ENCODE results near the gene CCDC137. TPM values are rescaled to one million over a fixed set of nuclear protein-coding genes. Genes with fewer than 3 reads are reported as not detected.

Gene CCDC137
- total RNA-seq, 1 experiment from 2014 or later: 41.2 TPM

GRCh38 chr17:81715872-81716673 lies 49.5 kb downstream of the CCDC137 start:
- H3K27ac ChIP-seq: no peak overlapping the region
- no peaks in the 10 kb centered on the region for H3K27me3 ChIP-seq (replicated peaks)
- H3K4me1 ChIP-seq (replicated peaks): peaks cover 26% of the 10 kb centered on the region
- DNase-seq (ENCODE audit: low read depth in 1 of 2, low spot score in 2 of 2): no peak
- no peak overlapping the region for H3K4me3 ChIP-seq
- peaks cover 27% of the 10 kb centered on the region for H3K36me3 ChIP-seq
- H3K9me3 ChIP-seq (replicated peaks): peaks cover 3% of the 10 kb centered on the region; the same call in 1 of the 2 replicates

- no peak overlapping the region for H3K27ac ChIP-seq
- peaks cover 27% of the 10 kb centered on the region for H3K36me3 ChIP-seq
- peaks cover 21% of the 10 kb centered on the region for H3K4me1 ChIP-seq (replicated peaks)
- no peak for DNase-seq (ENCODE audit: low read depth in 1 of 2, low spot score in 2 of 2)
- no peaks in the 10 kb centered on the region for H3K27me3 ChIP-seq (replicated peaks)
- no peak overlapping the region for H3K4me3 ChIP-seq
- peaks cover 3% of the 10 kb centered on the region; the same call in 1 of the 2 replicates for H3K9me3 ChIP-seq (replicated peaks)
Observed at GRCh38 chr17:81716674-81716996, 50.1 kb downstream of the CCDC137 start.

- Histone ChIP-seq H3K27me3 (replicated peaks) (no peaks in the 10 kb centered on the region; the same call in 1 of the 2 replicates), H3K36me3 (peaks cover 26% of the 10 kb centered on the region), H3K27ac (no peak overlapping the region), H3K9me3 (replicated peaks) (peaks cover 3% of the 10 kb centered on the region; the same call in 1 of the 2 replicates), H3K4me1 (replicated peaks) (peaks cover 16% of the 10 kb centered on the region), H3K4me3 (no peak overlapping the region)
- DNase-seq (ENCODE audit: low read depth in 1 of 2, low spot score in 2 of 2): no peak
Observed at GRCh38 chr17:81717049-81717765, 50.7 kb downstream of the CCDC137 start.

GRCh38 chr17:81717766-81718089 lies 51.2 kb downstream of the CCDC137 start:
- Histone ChIP-seq H3K27me3 (replicated peaks) (peaks cover under 1% of the 10 kb centered on the region), H3K27ac (no peak overlapping the region), H3K4me3 (no peak overlapping the region), H3K36me3 (peaks cover 23% of the 10 kb centered on the region), H3K9me3 (replicated peaks) (0 out of 2 replicates have a peak, but pooled peaks cover 2% of the 10 kb centered on the region), H3K4me1 (replicated peaks) (peaks cover 10% of the 10 kb centered on the region)
- DNase-seq (ENCODE audit: low read depth in 1 of 2, low spot score in 2 of 2): no peak

GRCh38 chr17:81719410-81720266 lies 53.1 kb downstream of the CCDC137 start:
- H3K36me3 ChIP-seq: peaks cover 20% of the 10 kb centered on the region
- no peak for DNase-seq (ENCODE audit: low read depth in 1 of 2, low spot score in 2 of 2)
- H3K27me3 ChIP-seq (replicated peaks): peaks cover 15% of the 10 kb centered on the region
- H3K27ac ChIP-seq: no peak overlapping the region
- no peak overlapping the region for H3K4me3 ChIP-seq
- H3K4me1 ChIP-seq (replicated peaks): no peaks in the 10 kb centered on the region
- 0 out of 2 replicates have a peak, but pooled peaks cover 2% of the 10 kb centered on the region for H3K9me3 ChIP-seq (replicated peaks)

GRCh38 chr17:81720267-81721071 lies 53.9 kb downstream of the CCDC137 start:
- H3K4me1 ChIP-seq (replicated peaks): no peaks in the 10 kb centered on the region
- H3K27me3 ChIP-seq (replicated peaks): peaks cover 15% of the 10 kb centered on the region
- no peak overlapping the region for H3K27ac ChIP-seq
- H3K9me3 ChIP-seq (replicated peaks): 0 out of 2 replicates have a peak, but pooled peaks cover 2% of the 10 kb centered on the region
- DNase-seq (ENCODE audit: low read depth in 1 of 2, low spot score in 2 of 2): no peak
- peaks cover 13% of the 10 kb centered on the region for H3K36me3 ChIP-seq
- H3K4me3 ChIP-seq: no peak overlapping the region

- Histone ChIP-seq H3K27me3 (replicated peaks) (peaks cover 15% of the 10 kb centered on the region), H3K4me1 (replicated peaks) (no peaks in the 10 kb centered on the region), H3K9me3 (replicated peaks) (0 out of 2 replicates have a peak, but pooled peaks cover 2% of the 10 kb centered on the region), H3K27ac (no peak overlapping the region), H3K36me3 (peaks cover 13% of the 10 kb centered on the region), H3K4me3 (no peak overlapping the region)
- no peak for DNase-seq (ENCODE audit: low read depth in 1 of 2, low spot score in 2 of 2)
Observed at GRCh38 chr17:81722184-81723120, 55.9 kb downstream of the CCDC137 start.

Other genes with a start within 250 kb of the CCDC137 start
- gene ACTG1, start 153.9 kb upstream of the CCDC137 start, total RNA-seq (2014; rRNA removed; shearing (Covaris generic)): 9,784 and 9,807 TPM in 2 replicates
- gene FSCN2, start 138.4 kb upstream of the CCDC137 start, total RNA-seq (2014; rRNA removed; shearing (Covaris generic)): 0.61 and 1.4 TPM in 2 replicates
- 26.0 and 28.1 TPM in 2 replicates for gene FAAP100, start 114.4 kb upstream of the CCDC137 start, total RNA-seq (2014; rRNA removed; shearing (Covaris generic))
- 72.7 and 111 TPM in 2 replicates for gene NPLOC4, start 29.6 kb upstream of the CCDC137 start, total RNA-seq (2014; rRNA removed; shearing (Covaris generic))
- gene TSPAN10, start 29.5 kb upstream of the CCDC137 start, total RNA-seq (2014; rRNA removed; shearing (Covaris generic)): 0.47 TPM in 1 of 2 replicates, not detected in the other
- gene PDE6G, start 10.2 kb upstream of the CCDC137 start, total RNA-seq (2014; rRNA removed; shearing (Covaris generic)): not detected in 2 replicates
- gene OXLD1, start 132 bp upstream of the CCDC137 start, total RNA-seq (2014; rRNA removed; shearing (Covaris generic)): 49.7 and 82.3 TPM in 2 replicates
- 41.0 and 53.3 TPM in 2 replicates for gene ARL16, start 17.1 kb downstream of the CCDC137 start, total RNA-seq (2014; rRNA removed; shearing (Covaris generic))
- 126 and 146 TPM in 2 replicates for gene HGS, start 17.3 kb downstream of the CCDC137 start, total RNA-seq (2014; rRNA removed; shearing (Covaris generic))
- 19.5 and 34.3 TPM in 2 replicates for gene MRPL12, start 36.6 kb downstream of the CCDC137 start, total RNA-seq (2014; rRNA removed; shearing (Covaris generic))
- gene SLC25A10, start 45.5 kb downstream of the CCDC137 start, total RNA-seq (2014; rRNA removed; shearing (Covaris generic)): 26.5 and 29.2 TPM in 2 replicates
- gene GCGR, start 137.4 kb downstream of the CCDC137 start, total RNA-seq (2014; rRNA removed; shearing (Covaris generic)): not detected in 2 replicates
- 154 and 180 TPM in 2 replicates for gene MCRIP1, start 166.6 kb downstream of the CCDC137 start, total RNA-seq (2014; rRNA removed; shearing (Covaris generic))
- not detected in 2 replicates for gene PPP1R27, start 168.3 kb downstream of the CCDC137 start, total RNA-seq (2014; rRNA removed; shearing (Covaris generic))
- 1,635 and 2,300 TPM in 2 replicates for gene P4HB, start 193.8 kb downstream of the CCDC137 start, total RNA-seq (2014; rRNA removed; shearing (Covaris generic))
- gene ARHGDIA, start 204.6 kb downstream of the CCDC137 start, total RNA-seq (2014; rRNA removed; shearing (Covaris generic)): 276 and 304 TPM in 2 replicates
- gene ALYREF, start 224.8 kb downstream of the CCDC137 start, total RNA-seq (2014; rRNA removed; shearing (Covaris generic)): 482 and 554 TPM in 2 replicates
- gene ANAPC11, start 225.0 kb downstream of the CCDC137 start, total RNA-seq (2014; rRNA removed; shearing (Covaris generic)): 416 and 712 TPM in 2 replicates
- 0.56 and 0.84 TPM in 2 replicates for gene NPB, start 235.5 kb downstream of the CCDC137 start, total RNA-seq (2014; rRNA removed; shearing (Covaris generic))
- gene PCYT2, start 244.7 kb downstream of the CCDC137 start, total RNA-seq (2014; rRNA removed; shearing (Covaris generic)): 68.8 and 74.2 TPM in 2 replicates